ENCODE results near the gene RANBP17.

- TF ChIP-seq CTCF (IDR thresholded peaks at IDR 0.05) (no peak), POLR2A (IDR thresholded peaks at IDR 0.05) (no peak), POLR2AphosphoS5 (IDR thresholded peaks at IDR 0.05) (no peak)
These were observed 397.1 kb downstream of the RANBP17 start for GRCh38 chr5:171258737-171259415.
